ENCODE results near the gene LCE5A.

DNA sequence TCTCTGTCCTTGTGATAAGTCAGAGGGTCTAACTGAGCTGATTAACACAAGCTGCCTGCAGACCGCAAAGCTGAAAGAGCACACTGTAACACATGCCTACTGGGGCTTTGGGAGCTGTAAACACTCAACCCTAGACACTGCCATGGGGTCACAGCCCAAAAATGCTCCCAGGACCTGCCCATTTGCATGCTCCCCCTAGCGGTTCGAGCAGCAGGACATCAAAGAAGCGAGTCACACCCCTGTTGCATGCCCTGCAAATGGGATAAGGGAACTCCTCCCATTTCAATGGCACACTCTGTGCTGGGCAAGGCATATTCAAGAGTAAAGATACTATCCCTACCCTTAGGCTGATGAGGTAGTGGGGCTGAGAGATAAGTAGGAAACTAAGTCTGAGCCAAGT is 33.2 kb downstream of the LCE5A start:
- TF ChIP-seq SAFB2 (IDR thresholded peaks at IDR 0.05; ENCODE audit: borderline replicate concordance, low read depth, low read length, severe bottlenecking): no peak
- TF ChIP-seq TAF1 (IDR thresholded peaks at IDR 0.05; ENCODE audit: control insufficient read depth, extremely low read depth, insufficient read depth, low read length, severe bottlenecking): no peak
